PC-9 (cell line): ENCODE measurements around the gene TFRC. TPM values are rescaled to one million over a fixed set of nuclear protein-coding genes. Genes with fewer than 3 reads are reported as not detected.

Experiments
- BruUV-seq: library from RNA; stranded (reverse); fragments of 400-500 nt; replicated peaks from 2 replicates; lab custom pipeline; 2021; lab: Mats Ljungman, UMichigan
- CTCF ChIA-PET: fragments of 300-600 bp; sonication (Branson Sonifier 250); formaldehyde crosslinking; loops from one replicate; lab custom pipeline; 2022; ENCODE audit warnings: antibody characterized with exemption; lab: Charles Lee
- POLR2A ChIA-PET: fragments of 300-600 bp; sonication (Branson Sonifier 250); formaldehyde crosslinking; loops from one replicate; lab custom pipeline; 2022; ENCODE audit warnings: antibody characterized with exemption; ENCODE audit not compliant: unreplicated experiment; lab: Charles Lee
- DNase-seq, 2 experiments: peaks; one replicate each; pipeline versions ENCODE4 v3.0.0 to v3.0.0-alpha.2; 2015 to 2022; ENCODE audit warnings: mixed read lengths in 1 of 2
- H2AFZ ChIP-seq: fragments of 200-600 bp; sonication (generic); 2 replicates; pipeline ENCODE4 v1.8.1; 2017; ENCODE audit warnings: antibody characterized with exemption
- H3F3A ChIP-seq: fragments of 200-600 bp; sonication (generic); 2 replicates; pipeline ENCODE4 v1.8.1; 2017; ENCODE audit warnings: antibody characterized with exemption, mild to moderate bottlenecking, low read depth; ENCODE audit not compliant: insufficient read depth
- H3K27ac ChIP-seq: fragments of 200-600 bp; sonication (generic); 2 replicates; pipeline ENCODE4 v1.6.1; 2016; ENCODE audit warnings: mixed run types
- H3K27me3 ChIP-seq: fragments of 200-600 bp; sonication (generic); 2 replicates; pipeline ENCODE4 v1.6.1; 2016; ENCODE audit warnings: low read depth, mixed run types; ENCODE audit not compliant: insufficient read depth
- H3K36me3 ChIP-seq: fragments of 200-600 bp; sonication (generic); 2 replicates; pipeline ENCODE4 v1.6.1; 2016; ENCODE audit warnings: low read depth, mixed run types
- H3K4me1 ChIP-seq: fragments of 200-600 bp; sonication (generic); replicated peaks from 2 replicates; pipeline ENCODE4 v1.6.1; 2016; ENCODE audit warnings: mixed run types; ENCODE audit not compliant: insufficient read depth
- H3K4me2 ChIP-seq: fragments of 200-600 bp; sonication (generic); 2 replicates; pipeline ENCODE4 v1.6.1; 2017; ENCODE audit warnings: mixed run types
- H3K4me3 ChIP-seq: fragments of 200-600 bp; sonication (generic); 2 replicates; pipeline ENCODE4 v1.6.1; 2016; ENCODE audit warnings: mixed run types
- H3K79me2 ChIP-seq: fragments of 200-600 bp; sonication (generic); 2 replicates; pipeline ENCODE4 v1.6.1; 2017; ENCODE audit warnings: low read depth, mixed run types
- H3K9me2 ChIP-seq: fragments of 200-600 bp; sonication (generic); 2 replicates; pipeline ENCODE4 v1.8.1; 2017; ENCODE audit warnings: mild to moderate bottlenecking; ENCODE audit not compliant: insufficient read depth
- H3K9me3 ChIP-seq: fragments of 200-600 bp; sonication (generic); 2 replicates; pipeline ENCODE4 v1.8.1; 2016; ENCODE audit warnings: low read depth; ENCODE audit not compliant: insufficient read depth
- H4K20me1 ChIP-seq: fragments of 200-600 bp; sonication (generic); 2 replicates; pipeline ENCODE4 v1.8.1; 2017; ENCODE audit not compliant: insufficient read depth
- EZH2 ChIP-seq: fragments of 200-600 bp; sonication (generic); IDR thresholded peaks from 2 replicates; pipeline ENCODE4 v1.8.0; 2017; ENCODE audit warnings: antibody characterized with exemption, low read depth
- intact Hi-C: fragments of 100-400 bp; cut with micrococcal nuclease; formaldehyde crosslinking; loops from one replicate; pipeline ENCODE4 v1.10.0; 2022; ENCODE audit not compliant: unreplicated experiment
- total RNA-seq: library from RNA; stranded (reverse); gene quantifications from 2 replicates; pipeline ENCODE4 v1.2.3, GENCODE V29; 2021
- TF ChIP-seq, protein P1 (sequence below): fragments of 200-600 bp; sonication (generic); conservative IDR thresholded peaks from 2 replicates; pipeline ENCODE4 v1.6.1; 2017; ENCODE audit warnings: mixed run types, antibody characterized with exemption, mild to moderate bottlenecking, moderate library complexity

TFRC gene
- total RNA-seq, 1 experiment from 2014 or later: 195 TPM

DNA sequence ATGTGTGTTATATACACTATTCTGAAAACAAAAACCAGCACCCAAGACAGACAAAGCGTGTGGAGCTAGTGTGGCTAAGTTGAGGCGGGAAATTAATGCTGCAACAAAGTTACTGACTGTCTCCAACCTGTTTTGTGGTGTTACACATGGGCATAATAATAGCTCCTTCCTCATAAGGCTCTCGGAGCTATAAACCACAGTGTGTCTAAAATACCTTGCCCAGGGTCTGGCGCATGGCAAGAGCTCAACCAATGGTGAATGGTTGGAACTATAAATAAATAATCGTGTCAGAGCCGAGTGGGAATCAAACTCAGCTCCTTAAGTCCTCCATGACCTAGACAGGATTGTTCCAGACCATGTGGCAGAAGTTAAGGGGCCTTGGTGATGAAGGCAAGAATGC lies 35.9 kb upstream of the TFRC start:
- Histone ChIP-seq H3K4me3 (no peak overlapping the region), H3K4me1 (no peaks in the 10 kb centered on the region; the same call in 1 of the 2 replicates), H3K36me3 (no peaks in the 10 kb centered on the region), H3K79me2 (no peaks in the 10 kb centered on the region), H2AFZ (no peak overlapping the region), H4K20me1 (no peaks in the 10 kb centered on the region), H3K27me3 (no peaks in the 10 kb centered on the region), H3K4me2 (no peak overlapping the region), H3F3A (peaks cover 9% of the 10 kb centered on the region; the same call in 1 of the 2 replicates), H3K9me3 (no peaks in the 10 kb centered on the region), H3K27ac (no peak overlapping the region), H3K9me2 (no peaks in the 10 kb centered on the region)
- no peak for TF ChIP-seq EZH2
- TF ChIP-seq, protein P1, sequence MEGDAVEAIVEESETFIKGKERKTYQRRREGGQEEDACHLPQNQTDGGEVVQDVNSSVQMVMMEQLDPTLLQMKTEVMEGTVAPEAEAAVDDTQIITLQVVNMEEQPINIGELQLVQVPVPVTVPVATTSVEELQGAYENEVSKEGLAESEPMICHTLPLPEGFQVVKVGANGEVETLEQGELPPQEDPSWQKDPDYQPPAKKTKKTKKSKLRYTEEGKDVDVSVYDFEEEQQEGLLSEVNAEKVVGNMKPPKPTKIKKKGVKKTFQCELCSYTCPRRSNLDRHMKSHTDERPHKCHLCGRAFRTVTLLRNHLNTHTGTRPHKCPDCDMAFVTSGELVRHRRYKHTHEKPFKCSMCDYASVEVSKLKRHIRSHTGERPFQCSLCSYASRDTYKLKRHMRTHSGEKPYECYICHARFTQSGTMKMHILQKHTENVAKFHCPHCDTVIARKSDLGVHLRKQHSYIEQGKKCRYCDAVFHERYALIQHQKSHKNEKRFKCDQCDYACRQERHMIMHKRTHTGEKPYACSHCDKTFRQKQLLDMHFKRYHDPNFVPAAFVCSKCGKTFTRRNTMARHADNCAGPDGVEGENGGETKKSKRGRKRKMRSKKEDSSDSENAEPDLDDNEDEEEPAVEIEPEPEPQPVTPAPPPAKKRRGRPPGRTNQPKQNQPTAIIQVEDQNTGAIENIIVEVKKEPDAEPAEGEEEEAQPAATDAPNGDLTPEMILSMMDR: no peak
- BruUV-seq: no TSS peak
- ChIA-PET CTCF (interaction anchor here (0.6 kb wide), 1 partner anchor 98 kb away, joined by 4 read pairs; no protein-coding TSS in a partner anchor), POLR2A (no interaction called here)
- intact Hi-C loops: no loop called here
- DNase-seq: no peak

DNA sequence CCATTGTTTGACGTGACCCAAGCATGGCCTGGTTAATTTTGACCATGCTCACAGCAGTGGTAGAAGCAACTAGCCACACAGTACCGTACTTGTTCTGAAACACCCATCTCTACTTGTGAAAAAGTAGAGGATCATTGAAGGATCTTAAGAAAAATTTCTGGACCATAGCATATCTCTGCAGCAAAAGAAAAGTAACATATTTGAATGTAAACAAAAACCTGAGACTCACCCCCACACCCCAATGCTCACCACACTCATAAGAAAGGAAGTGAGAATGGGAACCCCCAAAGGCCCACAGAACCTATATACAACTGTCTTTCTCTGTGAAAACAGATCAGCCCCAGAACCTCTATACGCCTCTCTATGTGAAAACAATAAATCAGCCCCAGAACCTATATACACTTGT lies 33.8 kb upstream of the TFRC start:
- no peaks in the 10 kb centered on the region for H3K27me3 ChIP-seq
- CTCF ChIA-PET: no interaction called here

DNA sequence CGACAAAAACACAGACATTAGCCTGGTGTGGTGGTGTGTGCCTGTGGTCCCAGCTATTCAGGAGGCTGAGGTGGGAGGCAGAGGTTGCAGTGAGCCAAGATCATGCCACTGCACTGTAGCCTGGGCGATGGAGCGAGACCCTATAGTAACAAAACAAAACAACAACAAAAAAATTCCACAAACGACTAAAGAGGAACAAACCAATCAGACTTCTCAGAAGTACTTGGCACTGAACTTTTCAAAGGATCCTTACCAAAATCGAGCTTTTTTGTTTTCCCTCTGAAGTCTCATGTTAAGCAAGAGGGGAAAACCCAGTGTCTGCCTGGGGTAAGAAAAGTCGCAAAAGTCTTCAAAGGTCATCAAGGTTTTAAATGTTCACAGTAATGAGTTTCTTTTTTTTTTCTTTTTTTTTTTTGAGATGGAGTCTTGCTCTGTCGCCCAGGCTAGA lies 30.1 kb upstream of the TFRC start:
- Histone ChIP-seq H3K4me1 (peaks cover 48% of the 10 kb centered on the region), H2AFZ (no peak overlapping the region), H3K27me3 (no peaks in the 10 kb centered on the region), H3K9me2 (no peaks in the 10 kb centered on the region), H4K20me1 (no peaks in the 10 kb centered on the region), H3K4me2 (no peak overlapping the region), H3K4me3 (no peak overlapping the region), H3K27ac (peak overlapping the region; percentile 21; the same call in 1 of the 2 replicates), H3K79me2 (no peaks in the 10 kb centered on the region), H3K9me3 (no peaks in the 10 kb centered on the region), H3F3A (peaks cover 52% of the 10 kb centered on the region), H3K36me3 (no peaks in the 10 kb centered on the region)
- TF ChIP-seq, protein P1: no peak
- no peak for TF ChIP-seq EZH2
- no TSS peak for BruUV-seq
- intact Hi-C loops: no loop called here
- CTCF ChIA-PET: interaction anchor here (0.6 to 0.7 kb wide), 3 partner anchors 33 to 222 kb away, joined by 3 to 9 read pairs (median 8); no protein-coding TSS in a partner anchor
- POLR2A ChIA-PET: interaction anchor here (1.2 kb wide), 1 partner anchor 16 kb away, joined by 25 read pairs; no protein-coding TSS in a partner anchor
- DNase-seq: no peak

More for the DNA sequence above, 33.8 kb upstream of the TFRC start:
- intact Hi-C loops: no loop called here
- Histone ChIP-seq H3K4me2 (no peak overlapping the region), H2AFZ (no peak overlapping the region), H3K27ac (no peak overlapping the region), H3K9me3 (no peaks in the 10 kb centered on the region), H3K4me3 (no peak overlapping the region), H3K9me2 (no peaks in the 10 kb centered on the region), H4K20me1 (no peaks in the 10 kb centered on the region), H3F3A (peaks cover 16% of the 10 kb centered on the region), H3K36me3 (no peaks in the 10 kb centered on the region), H3K79me2 (no peaks in the 10 kb centered on the region), H3K4me1 (peaks cover 12% of the 10 kb centered on the region)
- no peak for DNase-seq
- POLR2A ChIA-PET: no interaction called here
- TF ChIP-seq EZH2: no peak
- no TSS peak for BruUV-seq
